BE2C (cell line): ENCODE data around the gene GIMAP6.
"Not testable (repeated sequence)": the region's sequence is repeated elsewhere in the genome, so short reads cannot be mapped to it uniquely, and the experiment has no call there.

Source experiments
- DNase-seq: peaks from one replicate; pipeline ENCODE4 v3.0.0-alpha.2; 2020
- H3K27me3 ChIP-seq: fragments of 250-450 bp; sonication (Bioruptor Pico); 2 replicates; pipeline ENCODE4 v1.5.1; 2020; ENCODE audit warnings: mild to moderate bottlenecking
- H3K36me3 ChIP-seq: fragments of 250-450 bp; sonication (Bioruptor Pico); 2 replicates; pipeline ENCODE4 v1.5.1; 2020; ENCODE audit warnings: mild to moderate bottlenecking
- H3K4me1 ChIP-seq: fragments of 250-450 bp; sonication (Bioruptor Pico); 2 replicates; pipeline ENCODE4 v1.5.1; 2020
- H3K4me3 ChIP-seq: 2 replicates; pipeline ENCODE4 v1.5.1; 2011; ENCODE audit warnings: low read depth, low read length
- H3K9me3 ChIP-seq: fragments of 250-450 bp; sonication (Bioruptor Pico); 2 replicates; pipeline ENCODE4 v1.5.1; 2020
- CTCF ChIP-seq: IDR thresholded peaks from 2 replicates; pipeline ENCODE4 v1.5.1; 2012; ENCODE audit warnings: mild to moderate bottlenecking, low read depth, low read length

Gene GIMAP6

GRCh38 chr7:150668472-150668911 is 36.3 kb upstream of the GIMAP6 start:
- H3K4me1 ChIP-seq: no peaks in the 10 kb centered on the region
- no peak for TF ChIP-seq CTCF
- no peak for DNase-seq
- no peaks in the 10 kb centered on the region for H3K9me3 ChIP-seq
- H3K36me3 ChIP-seq: no peaks in the 10 kb centered on the region
- H3K27me3 ChIP-seq: no peaks in the 10 kb centered on the region
- no peak overlapping the region for H3K4me3 ChIP-seq

- Histone ChIP-seq H3K36me3 (no peaks in the 10 kb centered on the region), H3K4me3 (no peak overlapping the region), H3K9me3 (no peaks in the 10 kb centered on the region), H3K4me1 (no peaks in the 10 kb centered on the region), H3K27me3 (peaks cover 3% of the 10 kb centered on the region; the same call in 1 of the 2 replicates)
- TF ChIP-seq CTCF: no peak
- DNase-seq: no peak
Measured at GRCh38 chr7:150666412-150666811, 34.2 kb upstream of the GIMAP6 start.

GRCh38 chr7:150665896-150666295 is 33.7 kb upstream of the GIMAP6 start:
- H3K4me1 ChIP-seq: no peaks in the 10 kb centered on the region
- H3K27me3 ChIP-seq: peaks cover 3% of the 10 kb centered on the region; the same call in 1 of the 2 replicates
- no peak for DNase-seq
- H3K9me3 ChIP-seq: no peaks in the 10 kb centered on the region
- H3K4me3 ChIP-seq: no peak overlapping the region
- no peaks in the 10 kb centered on the region for H3K36me3 ChIP-seq
- TF ChIP-seq CTCF: no peak

- peaks cover 3% of the 10 kb centered on the region; the same call in 1 of the 2 replicates for H3K27me3 ChIP-seq
- H3K9me3 ChIP-seq: no peaks in the 10 kb centered on the region
- no peak for DNase-seq
- H3K4me3 ChIP-seq: no peak overlapping the region
- no peak for TF ChIP-seq CTCF
- H3K4me1 ChIP-seq: no peaks in the 10 kb centered on the region
- no peaks in the 10 kb centered on the region for H3K36me3 ChIP-seq
Measured at GRCh38 chr7:150665089-150665748, 33.0 kb upstream of the GIMAP6 start.

- peaks cover 5% of the 10 kb centered on the region for H3K27me3 ChIP-seq
- H3K9me3 ChIP-seq: no peaks in the 10 kb centered on the region
- H3K4me3 ChIP-seq: no peak overlapping the region
- no peak for TF ChIP-seq CTCF
- no peak for DNase-seq
- no peaks in the 10 kb centered on the region for H3K4me1 ChIP-seq
- H3K36me3 ChIP-seq: no peaks in the 10 kb centered on the region
Measured at GRCh38 chr7:150663802-150664494, 31.8 kb upstream of the GIMAP6 start.

- not testable (repeated sequence) for H3K36me3 ChIP-seq, DNase-seq, H3K27me3 ChIP-seq, H3K4me1 ChIP-seq, H3K9me3 ChIP-seq, H3K4me3 ChIP-seq
Measured at GRCh38 chr7:150662821-150663220, 30.6 kb upstream of the GIMAP6 start.
